PC-3 (cell line): ENCODE results near the gene GSTK1. TPM values are rescaled to one million over a fixed set of nuclear protein-coding genes. Genes with fewer than 3 reads are reported as not detected.
A peak's percentile ranks its signal among the peaks of the same experiment; 100 is the strongest.
"Not testable (repeated sequence)": the region's sequence is repeated elsewhere in the genome, so short reads cannot be mapped to it uniquely, and the experiment has no call there.

Experiments
- ATAC-seq: fragments of 200-7000 bp; cut with Tn5 transposase; 2 replicates; pipeline ENCODE4 v1.9.1; 2020; ENCODE audit warnings: mild to moderate bottlenecking, moderate library complexity
- Bru-seq: library from RNA; stranded (reverse); fragments of 400-500 nt; gene quantifications from one replicate; lab custom pipeline; 2021; lab: Mats Ljungman, UMichigan
- BruChase-seq, 2 experiments: library from RNA; stranded (reverse); fragments of 400-500 nt; gene quantifications; one replicate each; lab custom pipeline; 2021; lab: Mats Ljungman, UMichigan
- BruUV-seq: library from RNA; stranded (reverse); fragments of 400-500 nt; replicated peaks from 2 replicates; lab custom pipeline; 2021; lab: Mats Ljungman, UMichigan
- CTCF ChIA-PET: fragments of 300-600 bp; sonication (Branson Sonifier 250); formaldehyde crosslinking; loops from one replicate; lab custom pipeline; 2022; ENCODE audit warnings: antibody characterized with exemption; lab: Charles Lee
- POLR2A ChIA-PET: fragments of 300-600 bp; sonication (Branson Sonifier 250); formaldehyde crosslinking; loops from one replicate; lab custom pipeline; 2022; ENCODE audit warnings: antibody characterized with exemption; ENCODE audit not compliant: unreplicated experiment; lab: Charles Lee
- DNase-seq: peaks from one replicate; pipeline ENCODE4 v3.0.0-alpha.2; 2015
- H2AFZ ChIP-seq: fragments of 300-600 bp; sonication (generic); 2 replicates; pipeline ENCODE4 v1.6.0; 2016; ENCODE audit warnings: antibody characterized with exemption, low read length
- H3F3A ChIP-seq: fragments of 300-600 bp; sonication (generic); one replicate; pipeline ENCODE4 v1.6.0; 2017; ENCODE audit warnings: antibody characterized with exemption, low read length, control low read depth, mild to moderate bottlenecking; ENCODE audit not compliant: unreplicated experiment
- H3K27ac ChIP-seq: fragments of 300-600 bp; sonication (generic); 2 replicates; pipeline ENCODE4 v1.5.1; 2016; ENCODE audit warnings: mild to moderate bottlenecking, low read length
- H3K27me3 ChIP-seq: fragments of 300-600 bp; sonication (generic); 2 replicates; pipeline ENCODE4 v1.6.1; 2016; ENCODE audit warnings: low read length, mixed read lengths
- H3K36me3 ChIP-seq: fragments of 300-600 bp; sonication (generic); 2 replicates; pipeline ENCODE4 v1.6.1; 2016; ENCODE audit warnings: low read depth, mixed run types, low read length, mixed read lengths
- H3K4me1 ChIP-seq: fragments of 300-600 bp; sonication (generic); 2 replicates; pipeline ENCODE4 v1.5.1; 2016; ENCODE audit warnings: low read length; ENCODE audit not compliant: insufficient read depth
- H3K4me2 ChIP-seq: fragments of 300-600 bp; sonication (generic); 2 replicates; pipeline ENCODE4 v1.6.0; 2016; ENCODE audit warnings: low read length
- H3K4me3 ChIP-seq: fragments of 300-600 bp; sonication (generic); 2 replicates; pipeline ENCODE4 v1.5.1; 2016; ENCODE audit warnings: mild to moderate bottlenecking, low read length, mixed read lengths
- H3K79me2 ChIP-seq: fragments of 300-600 bp; sonication (generic); 2 replicates; pipeline ENCODE4 v1.6.1; 2017; ENCODE audit warnings: low read length, mixed read lengths
- H3K9ac ChIP-seq: fragments of 300-600 bp; sonication (generic); 2 replicates; pipeline ENCODE4 v1.6.0; 2016; ENCODE audit warnings: mild to moderate bottlenecking, low read length
- H3K9me2 ChIP-seq: fragments of 300-600 bp; sonication (generic); replicated peaks from 2 replicates; pipeline ENCODE4 v1.6.1; 2016; ENCODE audit warnings: mixed run types, low read length, mixed read lengths
- H3K9me3 ChIP-seq: fragments of 300-600 bp; sonication (generic); 2 replicates; pipeline ENCODE4 v1.6.1; 2016; ENCODE audit warnings: low read length, mixed read lengths
- H4K20me1 ChIP-seq: fragments of 300-600 bp; sonication (generic); 2 replicates; pipeline ENCODE4 v1.6.1; 2016; ENCODE audit warnings: low read length, mixed read lengths
- EZH2 ChIP-seq: fragments of 300-600 bp; sonication (generic); IDR thresholded peaks from one replicate; pipeline ENCODE4 v1.6.1; 2017; ENCODE audit warnings: antibody characterized with exemption, mild to moderate bottlenecking, low read length; ENCODE audit not compliant: unreplicated experiment
- EZH2phosphoT487 ChIP-seq: fragments of 300-600 bp; sonication (generic); IDR thresholded peaks from 2 replicates; pipeline ENCODE4 v1.6.1; 2018; ENCODE audit warnings: mild to moderate bottlenecking, antibody characterized with exemption, low read length, borderline replicate concordance
- intact Hi-C: fragments of 100-400 bp; cut with micrococcal nuclease; formaldehyde crosslinking; loops from 2 replicates; pipeline ENCODE4 v1.9.0; 2023
- long read RNA-seq: library from polyadenylated mRNA; unstranded; transcript quantifications from one replicate; pipeline ENCODE4 v2.0.0, GENCODE V29; 2021; ENCODE audit not compliant: unreplicated experiment
- total RNA-seq: library from RNA; depleted of rRNA; stranded (reverse); fragments of >200 nt; gene quantifications from 2 replicates; pipeline ENCODE4 v1.2.3, GENCODE V29; 2014; rRNA removed
- TF ChIP-seq, protein P1 (sequence below): fragments of 300-600 bp; sonication (generic); conservative IDR thresholded peaks from 2 replicates; pipeline ENCODE4 v1.5.1; 2017; ENCODE audit warnings: antibody characterized with exemption, low read depth, mild to moderate bottlenecking, low read length

The GSTK1 gene
- total RNA-seq (111 and 117 TPM in 2 replicates), Bru-seq, nascent RNA (percentile 95 among the genes with signal in this experiment), BruChase-seq, experiment 1, labeled RNA remaining after a 6-hour chase (percentile 94 among the genes with signal in this experiment), BruChase-seq, experiment 2, labeled RNA remaining after a 2-hour chase (percentile 96 among the genes with signal in this experiment)
- long read RNA-seq, transcript GSTK1-201 (8 exons, 1,044 nt): major isoform, 250 of 380 reads
- long read RNA-seq, transcript GSTK1-207 (7 exons, 1,185 nt): minor isoform, 44 of 380 reads
- long read RNA-seq, partial matches to known transcripts: 39 of 380 reads
- long read RNA-seq, other reads (novel, unspliced or antisense): 46 of 380 reads

DNA sequence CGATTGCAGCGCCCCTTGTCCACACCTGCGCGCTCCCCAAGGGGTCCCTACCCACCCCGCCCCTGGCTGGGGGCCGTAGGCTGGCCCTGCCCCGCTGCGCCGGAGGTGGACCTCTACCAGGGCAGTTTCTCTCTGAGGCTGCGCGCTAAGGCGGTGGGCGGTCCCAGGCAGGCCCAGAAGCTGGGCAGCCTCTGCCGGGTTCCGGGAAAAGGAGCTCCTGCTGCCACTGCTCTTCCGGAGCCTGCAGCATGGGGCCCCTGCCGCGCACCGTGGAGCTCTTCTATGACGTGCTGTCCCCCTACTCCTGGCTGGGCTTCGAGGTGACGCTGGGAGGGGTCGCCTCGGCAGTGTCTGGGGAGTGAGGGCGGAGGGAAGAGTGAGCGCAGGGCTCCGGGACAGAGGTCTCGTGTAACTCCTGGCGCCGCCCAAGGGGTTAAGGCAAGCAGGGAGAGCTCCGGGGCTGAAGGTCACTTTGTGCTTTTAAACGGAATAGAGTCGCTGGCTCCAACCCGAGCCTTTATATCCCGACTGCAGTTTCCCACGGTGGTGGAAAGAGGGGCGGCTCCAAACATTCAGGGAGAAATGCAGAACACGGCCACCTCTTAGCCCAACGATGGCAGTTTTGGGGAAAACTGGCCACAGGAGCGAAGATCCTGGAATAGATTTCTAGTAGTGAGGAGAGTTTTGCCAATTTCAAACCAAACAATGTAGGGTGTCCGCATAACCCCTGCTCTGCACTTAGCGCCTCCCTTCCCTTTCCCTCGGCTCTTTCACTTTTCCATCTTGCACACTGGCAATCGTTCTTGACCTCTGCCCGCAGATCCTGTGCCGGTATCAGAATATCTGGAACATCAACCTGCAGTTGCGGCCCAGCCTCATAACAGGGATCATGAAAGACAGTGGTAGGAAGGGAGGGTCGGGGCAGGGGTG, at the start of gene GSTK1:
Gene GSTK1 (plus strand): TSS at position 176 of the 930 bp plus-strand sequence. CDS start 73 bp downstream, at position 249.
- POLR2A ChIA-PET: interaction anchor here (0.5 to 1.7 kb wide), 6 partner anchors 16 to 127 kb away, joined by 3 to 7 read pairs (median 6); no protein-coding TSS in a partner anchor
- intact Hi-C loops: loop anchor here (2.0 kb wide), 1 partner anchor 15 kb away; no protein-coding TSS in a partner anchor
- peak; percentile 69 for DNase-seq

DNA sequence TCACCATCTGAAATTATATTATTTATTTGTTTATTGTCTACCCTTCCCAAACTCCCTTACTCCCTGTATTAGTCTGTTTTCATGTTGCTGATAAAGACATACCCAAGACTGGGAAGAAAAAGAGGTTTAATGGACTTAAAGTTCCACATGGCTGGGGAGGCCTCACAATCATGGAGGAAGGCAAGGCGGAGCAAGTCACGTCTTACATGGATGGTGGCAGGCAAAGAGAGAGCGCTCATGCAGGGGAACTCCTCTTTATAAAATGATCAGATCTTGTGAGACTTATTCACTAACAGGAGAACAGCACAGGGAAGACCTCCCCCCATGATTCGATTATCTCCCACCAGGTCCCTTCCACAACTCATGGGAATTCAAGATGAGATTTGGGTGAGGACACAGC, 49.8 kb upstream of the GSTK1 start:
- H3K27me3 ChIP-seq: peaks cover 15% of the 10 kb centered on the region; the same call in 1 of the 2 replicates
- intact Hi-C loops: loop anchor here (10.0 kb wide), 2 partner anchors 579 to 609 kb away; no protein-coding TSS in a partner anchor
- H3K4me1 ChIP-seq, H3K4me3 ChIP-seq, H3K9ac ChIP-seq, ATAC-seq, H3K4me2 ChIP-seq, DNase-seq, H3K27ac ChIP-seq, BruUV-seq, H3K9me3 ChIP-seq, H3K79me2 ChIP-seq, CTCF ChIA-PET, H2AFZ ChIP-seq, POLR2A ChIA-PET, H3K36me3 ChIP-seq, H3K9me2 ChIP-seq, H4K20me1 ChIP-seq, H3F3A ChIP-seq: not testable (repeated sequence)

More for the DNA sequence above, at the start of gene GSTK1:
- ATAC-seq: peak; percentile 98
- Histone ChIP-seq H4K20me1 (no peaks in the 10 kb centered on the region), H3K79me2 (peaks cover 24% of the 10 kb centered on the region), H3K9ac (peak within 1 kb of the TSS; percentile 87), H3K4me1 (peaks cover 31% of the 10 kb centered on the region), H3K4me2 (peak within 1 kb of the TSS; percentile 89), H3K9me3 (no peaks in the 10 kb centered on the region), H3K9me2 (no peaks in the 10 kb centered on the region), H2AFZ (peak within 1 kb of the TSS; percentile 92), H3K27me3 (no peaks in the 10 kb centered on the region), H3K36me3 (peaks cover 11% of the 10 kb centered on the region; the same call in 1 of the 2 replicates), H3K27ac (peak within 1 kb of the TSS; percentile 6), H3K4me3 (peak within 1 kb of the TSS; percentile 83), H3F3A (no peaks in the 10 kb centered on the region)
- BruUV-seq: TSS peak; percentile 73
- TF ChIP-seq EZH2phosphoT487 (no peak), EZH2 (no peak)
- TF ChIP-seq, protein P1, sequence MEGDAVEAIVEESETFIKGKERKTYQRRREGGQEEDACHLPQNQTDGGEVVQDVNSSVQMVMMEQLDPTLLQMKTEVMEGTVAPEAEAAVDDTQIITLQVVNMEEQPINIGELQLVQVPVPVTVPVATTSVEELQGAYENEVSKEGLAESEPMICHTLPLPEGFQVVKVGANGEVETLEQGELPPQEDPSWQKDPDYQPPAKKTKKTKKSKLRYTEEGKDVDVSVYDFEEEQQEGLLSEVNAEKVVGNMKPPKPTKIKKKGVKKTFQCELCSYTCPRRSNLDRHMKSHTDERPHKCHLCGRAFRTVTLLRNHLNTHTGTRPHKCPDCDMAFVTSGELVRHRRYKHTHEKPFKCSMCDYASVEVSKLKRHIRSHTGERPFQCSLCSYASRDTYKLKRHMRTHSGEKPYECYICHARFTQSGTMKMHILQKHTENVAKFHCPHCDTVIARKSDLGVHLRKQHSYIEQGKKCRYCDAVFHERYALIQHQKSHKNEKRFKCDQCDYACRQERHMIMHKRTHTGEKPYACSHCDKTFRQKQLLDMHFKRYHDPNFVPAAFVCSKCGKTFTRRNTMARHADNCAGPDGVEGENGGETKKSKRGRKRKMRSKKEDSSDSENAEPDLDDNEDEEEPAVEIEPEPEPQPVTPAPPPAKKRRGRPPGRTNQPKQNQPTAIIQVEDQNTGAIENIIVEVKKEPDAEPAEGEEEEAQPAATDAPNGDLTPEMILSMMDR: no peak
- CTCF ChIA-PET: interaction anchor here (0.6 to 1.7 kb wide), 4 partner anchors 19 to 144 kb away, joined by 3 to 5 read pairs (median 4); no protein-coding TSS in a partner anchor
